ENCODE data around the gene TUFT1.

GRCh38 chr1:151606857-151607256 lies 66.7 kb downstream of the TUFT1 start:
- TF ChIP-seq EZH2 (IDR thresholded peaks at IDR 0.05) (no peak), POLR2AphosphoS5 (IDR thresholded peaks at IDR 0.05; ENCODE audit: borderline replicate concordance, low read depth, low read length) (no peak), FOXP2 (optimal IDR thresholded peaks at IDR 0.05; ENCODE audit: control extremely low read depth, extremely low read length, insufficient read depth) (no peak)
